ENCODE data around the gene EMID1. TPM values are rescaled to one million over a fixed set of nuclear protein-coding genes. Genes with fewer than 3 reads are reported as not detected.

EMID1 gene
- total RNA-seq, 2 donors from 2014 or later, result not detected

DNA sequence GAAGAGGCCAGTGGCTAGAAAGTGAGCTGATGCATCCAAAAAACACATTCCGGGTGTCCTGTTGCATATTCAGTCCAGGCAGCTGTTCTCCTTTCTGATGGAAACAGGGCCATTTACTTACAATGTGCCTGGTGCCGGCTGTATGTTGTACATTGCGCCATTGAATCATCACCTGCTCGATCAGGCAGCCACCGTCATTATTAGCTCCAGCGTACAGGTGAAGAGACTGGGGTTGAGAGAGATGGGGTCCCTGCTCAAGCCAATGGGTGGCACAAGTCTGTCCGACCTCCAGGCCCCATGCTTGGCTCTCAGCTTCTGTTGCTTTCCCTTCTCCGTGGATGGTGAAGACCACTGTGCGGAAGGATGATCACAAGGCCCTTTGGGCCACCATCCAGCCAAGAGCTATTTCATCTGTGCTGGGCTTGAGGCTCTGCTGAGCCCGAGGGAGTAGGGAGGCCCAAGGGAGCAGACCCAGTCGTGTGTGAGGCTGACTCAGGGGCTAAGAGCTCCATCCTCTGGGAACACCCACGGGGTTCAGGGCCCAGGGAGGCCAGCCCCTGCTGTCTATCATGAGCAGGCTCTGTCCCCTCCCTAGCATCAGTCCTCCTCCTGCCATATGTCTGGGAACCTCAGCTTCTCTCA lies 20.7 kb upstream of the EMID1 start:
- Mint-ChIP-seq H3K36me3 (ENCODE audit: low read depth) (no peaks in the 10 kb centered on the region), H3K27ac (no peak overlapping the region), H3K4me1 (no peaks in the 10 kb centered on the region), H3K9me3 (no peaks in the 10 kb centered on the region), H3K4me3 (no peak overlapping the region), H3K27me3 (peaks cover 3% of the 10 kb centered on the region)
- no peak for ATAC-seq (replicated peaks)

DNA sequence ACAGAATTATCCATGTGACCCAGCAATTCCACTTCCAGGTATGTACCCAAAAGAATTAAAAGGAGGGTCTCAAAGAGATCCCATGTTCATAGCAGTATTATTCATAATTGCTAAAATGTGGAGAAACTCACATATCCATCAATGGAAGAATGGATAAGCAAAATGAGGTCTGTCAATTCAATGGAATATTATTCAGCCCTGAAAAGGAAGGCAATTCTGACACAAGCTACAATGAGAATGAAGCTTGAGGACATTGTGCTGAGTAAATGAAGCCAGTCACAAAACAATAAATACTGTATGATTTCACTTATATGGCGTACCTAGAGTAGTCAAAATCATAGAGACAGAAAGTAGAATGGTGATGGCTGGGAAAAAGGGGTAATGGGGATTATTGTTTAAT lies 19.4 kb upstream of the EMID1 start:
- Mint-ChIP-seq H3K27ac (no peak overlapping the region), H3K36me3 (ENCODE audit: low read depth) (no peaks in the 10 kb centered on the region), H3K4me1 (no peaks in the 10 kb centered on the region), H3K4me3 (no peak overlapping the region), H3K9me3 (no peaks in the 10 kb centered on the region), H3K27me3 (peaks cover 3% of the 10 kb centered on the region)
- no peak for ATAC-seq (replicated peaks)

GRCh38 chr22:29187831-29188230 lies 17.9 kb upstream of the EMID1 start:
- H3K4me3 Mint-ChIP-seq, result no peak overlapping the region
- ATAC-seq (replicated peaks), result no peak
- peaks cover 3% of the 10 kb centered on the region for H3K27me3 Mint-ChIP-seq
- H3K9me3 Mint-ChIP-seq, result no peaks in the 10 kb centered on the region
- H3K4me1 Mint-ChIP-seq, result no peaks in the 10 kb centered on the region
- H3K27ac Mint-ChIP-seq, result no peak overlapping the region
- no peaks in the 10 kb centered on the region for H3K36me3 Mint-ChIP-seq (ENCODE audit: low read depth)

GRCh38 chr22:29190051-29190450 lies 15.6 kb upstream of the EMID1 start:
- no peak overlapping the region for H3K4me3 Mint-ChIP-seq
- no peaks in the 10 kb centered on the region for H3K9me3 Mint-ChIP-seq
- H3K27ac Mint-ChIP-seq, result no peak overlapping the region
- H3K4me1 Mint-ChIP-seq, result no peaks in the 10 kb centered on the region
- ATAC-seq (replicated peaks), result no peak
- peaks cover 5% of the 10 kb centered on the region for H3K27me3 Mint-ChIP-seq
- H3K36me3 Mint-ChIP-seq (ENCODE audit: low read depth), result no peaks in the 10 kb centered on the region

GRCh38 chr22:29190918-29191317 lies 14.8 kb upstream of the EMID1 start:
- Mint-ChIP-seq H3K9me3 (no peaks in the 10 kb centered on the region), H3K27me3 (peaks cover 5% of the 10 kb centered on the region), H3K4me3 (no peak overlapping the region), H3K4me1 (no peaks in the 10 kb centered on the region), H3K27ac (no peak overlapping the region), H3K36me3 (ENCODE audit: low read depth) (no peaks in the 10 kb centered on the region)
- ATAC-seq (replicated peaks), result no peak

GRCh38 chr22:29193021-29193420 lies 12.7 kb upstream of the EMID1 start:
- Mint-ChIP-seq H3K27me3 (peaks cover 14% of the 10 kb centered on the region), H3K36me3 (ENCODE audit: low read depth) (no peaks in the 10 kb centered on the region), H3K27ac (no peak overlapping the region), H3K4me3 (no peak overlapping the region), H3K9me3 (no peaks in the 10 kb centered on the region), H3K4me1 (no peaks in the 10 kb centered on the region)
- no peak for ATAC-seq (replicated peaks)

DNA sequence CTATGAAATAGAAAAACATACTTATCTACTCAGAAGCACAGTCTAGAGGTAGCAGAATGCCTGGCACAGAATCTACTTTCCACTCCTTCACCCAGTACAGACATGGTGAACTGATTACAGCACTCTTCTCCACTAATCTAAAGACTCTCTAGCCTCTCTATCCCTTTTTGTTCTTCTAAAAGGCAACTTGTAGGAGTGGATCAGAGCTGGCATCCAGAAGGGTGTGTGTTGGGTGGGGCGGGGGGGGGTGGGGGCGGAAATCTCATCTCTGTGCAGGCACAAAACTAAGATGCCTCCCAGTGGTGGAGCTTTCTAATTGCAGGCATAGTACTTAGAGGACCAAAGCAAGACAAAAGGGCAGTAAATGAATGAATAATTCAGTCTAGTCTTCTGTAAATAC lies 11.5 kb upstream of the EMID1 start:
- Mint-ChIP-seq H3K27ac (no peak overlapping the region), H3K36me3 (ENCODE audit: low read depth) (no peaks in the 10 kb centered on the region), H3K27me3 (peaks cover 12% of the 10 kb centered on the region), H3K9me3 (no peaks in the 10 kb centered on the region), H3K4me1 (no peaks in the 10 kb centered on the region), H3K4me3 (no peak overlapping the region)
- no peak for ATAC-seq (replicated peaks)

DNA sequence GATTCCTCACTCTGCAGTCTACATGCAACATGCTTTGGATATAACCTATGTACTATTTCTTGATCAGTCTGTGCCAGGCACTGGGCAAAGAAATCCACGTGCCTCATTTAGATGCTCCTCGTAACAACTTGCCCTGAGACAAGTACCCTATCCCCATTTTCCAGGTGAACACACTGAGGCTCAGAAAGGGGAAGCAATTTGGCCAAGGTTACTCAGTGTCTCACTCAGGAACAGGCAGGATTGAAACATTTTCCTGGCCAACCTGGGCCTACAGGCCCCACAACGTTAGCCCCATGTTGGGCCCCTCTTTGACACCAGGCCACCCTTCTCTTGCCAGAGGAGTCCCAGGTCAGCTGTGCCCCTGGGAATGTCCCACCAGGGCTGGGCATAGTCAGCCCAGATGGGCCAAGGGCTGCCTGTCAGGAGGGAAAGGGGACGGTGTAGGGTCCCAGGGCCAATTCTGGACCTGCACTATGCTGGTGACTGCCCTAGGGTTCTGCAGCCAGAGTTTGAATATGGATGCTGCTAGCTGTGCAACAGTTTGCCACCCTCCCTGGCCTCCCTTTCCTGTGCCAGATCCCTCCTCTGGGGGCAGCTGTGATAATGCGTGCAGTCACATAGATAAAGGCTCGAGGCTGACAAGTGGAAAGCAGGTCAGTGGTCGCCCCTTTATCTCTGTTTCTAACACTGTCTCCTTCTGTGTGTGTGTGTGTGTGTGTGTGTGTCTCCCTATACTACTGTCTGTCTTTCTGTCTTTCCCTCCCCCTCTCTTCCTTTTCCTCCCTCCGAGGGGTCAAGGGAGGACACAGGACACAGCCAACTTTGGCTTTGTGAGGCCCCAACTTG lies 10.4 kb upstream of the EMID1 start:
- H3K27me3 Mint-ChIP-seq, result peaks cover 15% of the 10 kb centered on the region
- H3K36me3 Mint-ChIP-seq (ENCODE audit: low read depth), result no peaks in the 10 kb centered on the region
- no peak overlapping the region for H3K4me3 Mint-ChIP-seq
- no peaks in the 10 kb centered on the region for H3K4me1 Mint-ChIP-seq
- no peak overlapping the region for H3K27ac Mint-ChIP-seq
- no peak for ATAC-seq (replicated peaks)
- H3K9me3 Mint-ChIP-seq, result no peaks in the 10 kb centered on the region

DNA sequence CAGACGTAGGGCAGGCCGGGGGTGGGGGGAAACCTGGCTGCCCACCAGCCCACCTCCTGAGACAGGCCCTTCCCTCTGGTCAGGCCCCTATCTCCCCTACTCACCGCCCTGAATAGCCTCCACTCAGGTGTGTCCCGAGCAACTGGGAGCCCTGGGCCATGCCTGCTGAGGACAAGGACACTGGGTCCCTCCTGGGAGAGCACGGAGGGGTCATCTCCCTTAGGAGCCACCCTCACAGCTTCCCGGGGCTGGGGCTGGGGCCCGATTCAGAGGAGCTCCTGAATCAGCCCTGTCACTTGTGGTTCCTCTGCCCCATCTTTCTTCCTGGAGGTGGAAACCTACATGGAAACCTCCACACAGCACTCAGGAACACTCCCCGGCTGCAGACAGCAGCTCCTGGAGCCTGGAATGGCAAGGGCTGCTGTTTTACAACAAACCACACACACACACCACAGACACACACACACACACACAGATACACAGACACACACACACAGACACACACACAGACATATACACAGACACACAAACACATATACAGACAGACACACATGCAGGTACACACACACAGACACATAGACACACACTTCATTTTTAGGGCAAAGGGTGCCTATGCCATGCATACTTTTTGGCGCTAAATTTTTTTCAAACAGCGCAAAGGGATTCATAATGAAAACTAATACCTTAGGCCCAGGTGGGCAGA lies 9.6 kb upstream of the EMID1 start:
- H3K4me1 Mint-ChIP-seq, result no peaks in the 10 kb centered on the region
- no peak for ATAC-seq (replicated peaks)
- no peaks in the 10 kb centered on the region for H3K9me3 Mint-ChIP-seq
- no peak overlapping the region for H3K4me3 Mint-ChIP-seq
- H3K27ac Mint-ChIP-seq, result no peak overlapping the region
- peaks cover 15% of the 10 kb centered on the region for H3K27me3 Mint-ChIP-seq
- no peaks in the 10 kb centered on the region for H3K36me3 Mint-ChIP-seq (ENCODE audit: low read depth)

- Mint-ChIP-seq H3K27me3 (peaks cover 15% of the 10 kb centered on the region), H3K36me3 (ENCODE audit: low read depth) (no peaks in the 10 kb centered on the region), H3K4me1 (peaks cover 2% of the 10 kb centered on the region), H3K9me3 (no peaks in the 10 kb centered on the region), H3K27ac (no peak overlapping the region), H3K4me3 (no peak overlapping the region)
- no peak for ATAC-seq (replicated peaks)
These were observed 8.6 kb upstream of the EMID1 start for GRCh38 chr22:29197096-29197495.

GRCh38 chr22:29198240-29198639 lies 7.5 kb upstream of the EMID1 start:
- H3K27ac Mint-ChIP-seq, result no peak overlapping the region
- peaks cover 10% of the 10 kb centered on the region for H3K4me1 Mint-ChIP-seq
- H3K9me3 Mint-ChIP-seq, result no peaks in the 10 kb centered on the region
- H3K27me3 Mint-ChIP-seq, result peaks cover 15% of the 10 kb centered on the region
- H3K4me3 Mint-ChIP-seq, result no peak overlapping the region
- H3K36me3 Mint-ChIP-seq (ENCODE audit: low read depth), result no peaks in the 10 kb centered on the region
- no peak for ATAC-seq (replicated peaks)

DNA sequence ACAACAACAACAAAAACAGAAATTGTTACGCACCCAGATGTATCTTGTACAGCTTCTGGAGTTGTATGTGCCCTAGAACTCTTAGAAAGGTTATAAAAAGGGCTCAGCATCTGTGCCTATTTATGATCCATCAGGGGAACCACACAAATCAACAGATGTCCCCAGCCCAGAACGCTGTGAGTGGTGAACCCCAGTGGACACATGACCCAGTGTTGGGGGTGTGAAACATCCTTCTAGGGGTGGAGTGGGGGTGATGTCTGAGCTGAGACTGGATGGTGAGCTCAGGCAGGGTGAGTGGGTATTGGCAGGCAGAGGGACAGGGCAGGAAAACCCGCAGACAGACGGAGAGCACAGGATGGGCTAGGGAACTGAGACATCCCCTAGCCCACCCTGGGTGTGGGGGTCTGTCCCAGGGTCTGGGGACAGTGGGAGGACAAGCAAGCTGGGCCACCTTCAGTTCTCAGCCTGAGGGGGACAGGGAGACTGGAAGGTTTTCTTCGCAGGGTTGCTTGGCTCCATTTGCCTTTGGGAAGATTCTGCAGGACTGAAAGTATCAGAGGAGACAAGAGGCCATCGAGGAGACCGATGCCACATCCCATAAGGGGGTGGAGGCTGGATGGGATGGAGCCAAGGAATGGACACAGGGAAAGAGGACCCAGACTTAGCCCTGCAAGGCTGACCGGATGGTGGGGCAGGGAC lies 5.8 kb upstream of the EMID1 start:
- no peaks in the 10 kb centered on the region for H3K9me3 Mint-ChIP-seq
- no peaks in the 10 kb centered on the region for H3K36me3 Mint-ChIP-seq (ENCODE audit: low read depth)
- H3K27ac Mint-ChIP-seq, result no peak overlapping the region
- H3K27me3 Mint-ChIP-seq, result peaks cover 25% of the 10 kb centered on the region
- ATAC-seq (replicated peaks), result no peak
- H3K4me3 Mint-ChIP-seq, result no peak overlapping the region
- peaks cover 10% of the 10 kb centered on the region for H3K4me1 Mint-ChIP-seq

GRCh38 chr22:29200901-29201300 lies 4.8 kb upstream of the EMID1 start:
- no peak overlapping the region for H3K27ac Mint-ChIP-seq
- no peak overlapping the region for H3K4me3 Mint-ChIP-seq

DNA sequence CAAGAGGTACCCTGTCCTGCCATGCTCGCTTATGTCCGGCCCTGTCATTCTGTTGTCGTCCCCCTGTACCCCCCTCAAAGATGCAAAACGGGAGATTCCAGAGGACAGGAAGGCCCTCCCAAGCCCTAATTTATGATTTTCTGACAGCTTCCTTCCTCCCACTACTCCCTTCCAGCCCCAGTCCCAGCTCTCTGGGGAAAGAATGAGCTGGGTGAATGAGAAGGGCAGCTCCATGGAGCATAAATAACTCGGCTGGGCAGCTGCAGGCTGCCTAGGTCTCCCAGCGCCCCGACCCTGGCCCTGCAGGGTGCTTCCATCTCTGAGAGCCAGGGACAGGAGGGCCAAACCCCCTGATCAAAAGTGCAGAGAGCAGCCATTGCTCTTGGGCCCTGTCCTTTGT lies 3.9 kb upstream of the EMID1 start:
- Mint-ChIP-seq H3K4me3 (peak overlapping the region; percentile 61), H3K4me1 (peaks cover 10% of the 10 kb centered on the region), H3K27ac (peak overlapping the region; percentile 56), H3K27me3 (peaks cover 23% of the 10 kb centered on the region), H3K36me3 (ENCODE audit: low read depth) (no peaks in the 10 kb centered on the region), H3K9me3 (no peaks in the 10 kb centered on the region)
- no peak for ATAC-seq (replicated peaks)

More at GRCh38 chr22:29200901-29201300, 4.8 kb upstream of the EMID1 start:
- H3K4me1 Mint-ChIP-seq, result peaks cover 10% of the 10 kb centered on the region
- no peaks in the 10 kb centered on the region for H3K9me3 Mint-ChIP-seq
- H3K36me3 Mint-ChIP-seq (ENCODE audit: low read depth), result no peaks in the 10 kb centered on the region
- no peak for ATAC-seq (replicated peaks)
- H3K27me3 Mint-ChIP-seq, result peaks cover 27% of the 10 kb centered on the region

All from activated T-helper 17 cell treated with anti-CD3 and anti-CD28 coated beads, Interleukin-2, amount 50 U/mL, for 72 hours (primary cell).